Neural cell (in vitro differentiated cells): ENCODE data around the gene COL16A1.

Experiments
- RAD21 ChIP-seq: fragments of 450-650 bp; conservative IDR thresholded peaks from 2 replicates; pipeline ENCODE4 v1.6.1; 2014; ENCODE audit warnings: antibody characterized with exemption, mild to moderate bottlenecking, moderate library complexity
- TF ChIP-seq, protein P1 (sequence below): fragments of 450-650 bp; IDR thresholded peaks from 2 replicates; pipeline ENCODE4 v1.5.1; 2014; ENCODE audit warnings: antibody characterized with exemption, mild to moderate bottlenecking, moderate library complexity; ENCODE audit not compliant: poor library complexity, severe bottlenecking

DNA sequence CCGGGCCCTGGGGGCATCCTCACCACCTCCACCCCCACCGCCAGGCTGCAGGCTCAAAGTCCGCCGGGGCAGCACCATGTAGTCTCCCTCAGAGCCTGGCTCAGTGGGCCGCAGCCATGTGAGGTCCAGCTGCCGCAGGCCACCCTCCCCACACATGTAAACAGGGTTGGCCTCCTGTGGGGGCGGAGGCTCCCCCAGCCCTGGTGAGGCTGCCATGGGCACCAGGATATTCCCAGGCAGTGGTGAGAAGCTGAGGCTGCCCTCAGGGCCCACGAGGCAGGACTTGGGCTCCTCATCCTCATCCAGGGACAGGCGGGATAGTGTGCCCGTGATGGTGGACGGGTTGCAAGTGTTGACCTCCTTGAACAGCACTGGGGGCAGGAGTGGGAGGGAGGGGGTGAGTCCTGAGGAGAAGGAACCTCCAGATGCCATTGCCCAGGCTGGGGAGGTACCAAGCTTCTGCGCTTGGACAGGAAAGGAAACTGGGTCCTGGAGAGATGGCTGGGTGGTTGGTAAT lies 27.3 kb upstream of the COL16A1 start:
- TF ChIP-seq, protein P1, sequence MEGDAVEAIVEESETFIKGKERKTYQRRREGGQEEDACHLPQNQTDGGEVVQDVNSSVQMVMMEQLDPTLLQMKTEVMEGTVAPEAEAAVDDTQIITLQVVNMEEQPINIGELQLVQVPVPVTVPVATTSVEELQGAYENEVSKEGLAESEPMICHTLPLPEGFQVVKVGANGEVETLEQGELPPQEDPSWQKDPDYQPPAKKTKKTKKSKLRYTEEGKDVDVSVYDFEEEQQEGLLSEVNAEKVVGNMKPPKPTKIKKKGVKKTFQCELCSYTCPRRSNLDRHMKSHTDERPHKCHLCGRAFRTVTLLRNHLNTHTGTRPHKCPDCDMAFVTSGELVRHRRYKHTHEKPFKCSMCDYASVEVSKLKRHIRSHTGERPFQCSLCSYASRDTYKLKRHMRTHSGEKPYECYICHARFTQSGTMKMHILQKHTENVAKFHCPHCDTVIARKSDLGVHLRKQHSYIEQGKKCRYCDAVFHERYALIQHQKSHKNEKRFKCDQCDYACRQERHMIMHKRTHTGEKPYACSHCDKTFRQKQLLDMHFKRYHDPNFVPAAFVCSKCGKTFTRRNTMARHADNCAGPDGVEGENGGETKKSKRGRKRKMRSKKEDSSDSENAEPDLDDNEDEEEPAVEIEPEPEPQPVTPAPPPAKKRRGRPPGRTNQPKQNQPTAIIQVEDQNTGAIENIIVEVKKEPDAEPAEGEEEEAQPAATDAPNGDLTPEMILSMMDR, result no peak
- TF ChIP-seq RAD21, result no peak
